OCI-LY7 (cell line): ENCODE data around the gene CNDP1. TPM values are rescaled to one million over a fixed set of nuclear protein-coding genes. Genes with fewer than 3 reads are reported as not detected.
A peak's percentile ranks its signal among the peaks of the same experiment; 100 is the strongest.

Experiments
- Bru-seq: library from RNA; stranded (reverse); fragments of 400-500 nt; gene quantifications from one replicate; lab custom pipeline; 2021; lab: Mats Ljungman, UMichigan
- BruChase-seq, 2 experiments: library from RNA; stranded (reverse); fragments of 400-500 nt; gene quantifications; one replicate each; lab custom pipeline; 2021; lab: Mats Ljungman, UMichigan
- BruUV-seq: library from RNA; stranded (reverse); fragments of 400-500 nt; replicated peaks from 2 replicates; lab custom pipeline; 2021; lab: Mats Ljungman, UMichigan
- CTCF ChIA-PET: fragments of 300-600 bp; sonication (Branson Sonifier 250); formaldehyde crosslinking; loops from one replicate; lab custom pipeline; 2022; ENCODE audit warnings: antibody characterized with exemption; ENCODE audit not compliant: unreplicated experiment; lab: Charles Lee
- POLR2A ChIA-PET: fragments of 300-600 bp; sonication (Branson Sonifier 250); formaldehyde crosslinking; loops from one replicate; lab custom pipeline; 2022; ENCODE audit warnings: antibody characterized with exemption; lab: Charles Lee
- DNase-seq: peaks from one replicate; pipeline ENCODE4 v3.0.0-alpha.2; 2015; ENCODE audit warnings: low spot score
- H2AFZ ChIP-seq: fragments of 200-600 bp; sonication (generic), shearing (Covaris generic); 2 replicates; pipeline ENCODE4 v1.6.1; 2014; ENCODE audit warnings: mild to moderate bottlenecking, antibody characterized with exemption, low read length, moderate library complexity
- H3K27ac ChIP-seq: fragments of 200-600 bp; sonication (generic); 2 replicates; pipeline ENCODE4 v1.5.1; 2014; ENCODE audit warnings: mixed run types, low read depth, mild to moderate bottlenecking, moderate library complexity, low read length, inconsistent platforms; ENCODE audit not compliant: poor library complexity, severe bottlenecking
- H3K36me3 ChIP-seq: fragments of 200-600 bp; sonication (generic); 2 replicates; pipeline ENCODE4 v1.6.1; 2014; ENCODE audit warnings: mild to moderate bottlenecking, antibody characterized with exemption, low read length, moderate library complexity, mixed read lengths; ENCODE audit not compliant: insufficient read depth
- H3K4me1 ChIP-seq: fragments of 200-600 bp; sonication (generic); 2 replicates; pipeline ENCODE4 v1.5.1; 2014; ENCODE audit warnings: mild to moderate bottlenecking, low read length; ENCODE audit not compliant: insufficient read depth, poor library complexity, severe bottlenecking
- H3K4me2 ChIP-seq: fragments of 200-600 bp; sonication (generic); 2 replicates; pipeline ENCODE4 v1.6.1; 2014; ENCODE audit warnings: mild to moderate bottlenecking, low read length
- H3K4me3 ChIP-seq: fragments of 200-600 bp; sonication (generic); 2 replicates; pipeline ENCODE4 v1.5.1; 2014; ENCODE audit warnings: mild to moderate bottlenecking, low read depth, low read length; ENCODE audit not compliant: poor library complexity, severe bottlenecking
- H3K79me2 ChIP-seq: fragments of 200-600 bp; sonication (generic); 2 replicates; pipeline ENCODE4 v1.6.1; 2016; ENCODE audit warnings: low read depth, mild to moderate bottlenecking, low read length, moderate library complexity, mixed read lengths; ENCODE audit not compliant: insufficient read depth
- H3K9me2 ChIP-seq: fragments of 200-600 bp; sonication (generic); 2 replicates; pipeline ENCODE4 v1.6.1; 2016; ENCODE audit warnings: mild to moderate bottlenecking, low read length, mixed read lengths; ENCODE audit not compliant: insufficient read depth
- H3K9me3 ChIP-seq: fragments of 200-600 bp; sonication (generic); 2 replicates; pipeline ENCODE4 v1.6.1; 2014; ENCODE audit warnings: mild to moderate bottlenecking, mixed run types, low read length, mixed read lengths
- H4K20me1 ChIP-seq: fragments of 200-600 bp; sonication (generic); 2 replicates; pipeline ENCODE4 v1.6.1; 2014; ENCODE audit warnings: mild to moderate bottlenecking, antibody characterized with exemption, low read length, moderate library complexity, mixed read lengths; ENCODE audit not compliant: insufficient read depth
- CTCF ChIP-seq: fragments of 200-600 bp; sonication (generic); conservative IDR thresholded peaks from 2 replicates; pipeline ENCODE4 v1.5.1; 2014; ENCODE audit warnings: mild to moderate bottlenecking, antibody characterized with exemption, low read length, moderate library complexity, mixed read lengths
- EZH2phosphoT487 ChIP-seq: fragments of 200-600 bp; sonication (generic); IDR thresholded peaks from 2 replicates; pipeline ENCODE4 v1.6.1; 2018; ENCODE audit warnings: low read depth, borderline replicate concordance, mild to moderate bottlenecking, mixed run types, antibody characterized with exemption, low read length, moderate library complexity, mixed read lengths
- intact Hi-C: fragments of 100-400 bp; cut with micrococcal nuclease; formaldehyde crosslinking; loops from one replicate; pipeline ENCODE4 v1.10.0; 2022; ENCODE audit not compliant: unreplicated experiment
- long read RNA-seq: library from polyadenylated mRNA; stranded (forward); transcript quantifications from one replicate; pipeline ENCODE4 v2.0.0, GENCODE V29; 2022
- total RNA-seq, 2 experiments: library from RNA; depleted of rRNA in 1 of 2; stranded (reverse); fragments of >200 nt in 1 of 2; shearing (Covaris generic) in 1 of 2; gene quantifications; 2 replicates each; pipeline ENCODE4 v1.2.3, GENCODE V29; 2014 to 2022

Gene CNDP1
- total RNA-seq (2014; rRNA removed; shearing (Covaris generic)), result not detected in 2 replicates
- not detected in 2 replicates for total RNA-seq (2022)
- percentile 17 among the genes with signal in this experiment for Bru-seq, nascent RNA
- BruChase-seq, experiment 1, labeled RNA remaining after a 6-hour chase, result percentile 13 among the genes with signal in this experiment
- percentile 13 among the genes with signal in this experiment for BruChase-seq, experiment 2, labeled RNA remaining after a 2-hour chase
- long read RNA-seq, partial matches to known transcripts, result 0 of 2 reads
- long read RNA-seq, other reads (novel, unspliced or antisense), result 2 of 2 reads

GRCh38 chr18:74534150-74534969 lies at the start of gene CNDP1:
Gene CNDP1, plus strand, starts transcription at chr18:74534500. Its CDS starts 168 bp downstream, at chr18:74534668.
- DNase-seq, result no peak
- Histone ChIP-seq H3K4me2 (no peak within 1 kb of the TSS), H3K9me3 (no peaks in the 10 kb centered on the region), H3K36me3 (no peaks in the 10 kb centered on the region), H4K20me1 (no peaks in the 10 kb centered on the region), H3K4me1 (no peaks in the 10 kb centered on the region), H3K4me3 (no peak within 1 kb of the TSS), H3K27ac (no peak within 1 kb of the TSS), H3K9me2 (no peaks in the 10 kb centered on the region), H3K79me2 (no peaks in the 10 kb centered on the region), H2AFZ (no peak within 1 kb of the TSS)
- intact Hi-C loops, result no loop called here
- BruUV-seq, result no TSS peak
- ChIA-PET CTCF (no interaction called here), POLR2A (no interaction called here)
- TF ChIP-seq EZH2phosphoT487, result no peak
- TF ChIP-seq CTCF, result no peak

- H3K36me3 ChIP-seq, result no peaks in the 10 kb centered on the region
- POLR2A ChIA-PET, result no interaction called here
These were observed 48.0 kb upstream of the CNDP1 start for GRCh38 chr18:74486119-74486849.

More at GRCh38 chr18:74486119-74486849, 48.0 kb upstream of the CNDP1 start:
- Histone ChIP-seq H3K4me2 (no peak overlapping the region), H3K9me2 (no peaks in the 10 kb centered on the region), H3K27ac (no peak overlapping the region), H3K4me1 (no peaks in the 10 kb centered on the region), H4K20me1 (no peaks in the 10 kb centered on the region), H3K4me3 (no peak overlapping the region), H3K79me2 (no peaks in the 10 kb centered on the region), H2AFZ (no peak overlapping the region), H3K9me3 (no peaks in the 10 kb centered on the region)
- no peak for DNase-seq
- intact Hi-C loops, result no loop called here
- BruUV-seq, result no TSS peak
- CTCF ChIA-PET, result no interaction called here
- no peak for TF ChIP-seq CTCF
- TF ChIP-seq EZH2phosphoT487, result no peak
